Transverse colon (tissue), 4 donors: Measurements from ENCODE around the gene DDX10. TPM values are rescaled to one million over a fixed set of nuclear protein-coding genes. Genes with fewer than 3 reads are reported as not detected.

Experiments used
- DNase-seq: peaks from one replicate; pipeline ENCODE4 v3.0.0-alpha.2; 2019
- H3K27ac ChIP-seq, 4 donors: fragments of 200-600 bp; sonication (generic); 2 replicates each; pipeline ENCODE4 v1.5.1; 2016 to 2018; ENCODE audit warnings: inconsistent platforms in 4 of 4
- H3K27me3 ChIP-seq: fragments of 200-600 bp; sonication (generic); 2 replicates; pipeline ENCODE4 v1.5.1; 2017; ENCODE audit warnings: inconsistent platforms
- H3K36me3 ChIP-seq, 4 donors: fragments of 200-600 bp; sonication (generic); 2 replicates each; pipeline ENCODE4 v1.5.1; 2017 to 2019; ENCODE audit warnings: inconsistent platforms in 4 of 4
- H3K4me1 ChIP-seq, 4 donors: fragments of 200-600 bp; sonication (generic); 2 replicates each; pipeline ENCODE4 v1.5.1; 2017 to 2020; ENCODE audit warnings: inconsistent platforms in 4 of 4
- H3K4me3 ChIP-seq, 4 donors: fragments of 200-600 bp; sonication (generic); 1 replicate in 1 of 4; 2 replicates in 3 of 4; pipeline versions ENCODE4 v1.5.1 to v1.6.1; 2017 to 2019; ENCODE audit warnings: inconsistent platforms in 4 of 4
- H3K9me3 ChIP-seq, 2 donors: fragments of 200-600 bp; sonication (generic); 2 replicates each; pipeline ENCODE4 v1.5.1; 2017 to 2019; ENCODE audit warnings: inconsistent platforms in 2 of 2
- EP300 ChIP-seq: sonication (generic); formaldehyde crosslinking; IDR thresholded peaks from one replicate; pipeline ENCODE4 v1.6.1; 2017; ENCODE audit warnings: antibody characterized with exemption, low read depth
- POLR2A ChIP-seq: fragments of 450-650 bp; IDR thresholded peaks from one replicate; pipeline ENCODE4 v1.6.1; 2016; ENCODE audit warnings: antibody characterized with exemption, mild to moderate bottlenecking, moderate library complexity
- POLR2AphosphoS5 ChIP-seq, 3 donors: sonication (generic); formaldehyde crosslinking; IDR thresholded peaks; one replicate each; pipeline ENCODE4 v1.6.1; 2016; ENCODE audit warnings: antibody characterized with exemption in 3 of 3
- WGBS, 2 donors: methylation state at CpG; one replicate each; pipeline ENCODE4 v1.1.5; 2018; ENCODE audit warnings: low coverage in 1 of 2; 5-methylcytosine and 5-hydroxymethylcytosine counted together
- in situ Hi-C, 4 donors: fragments of 200-750 bp; cut with MboI; loops; one replicate each; pipeline versions ENCODE4 v1.15.0 to v1.15.1; 2017; ENCODE audit warnings: low sequenced_read_pairs in 3 of 4, low pct_ligation_motif_present in 1 of 4, low pct_unique_long_range_greater_than_20kb in 1 of 4
- intact Hi-C: fragments of 100-400 bp; cut with DNase I; formaldehyde crosslinking; loops from one replicate; pipeline ENCODE4 v1.15.1; 2023; ENCODE audit warnings: low total_unique reads
- total RNA-seq, 4 donors: library from RNA; depleted of rRNA; stranded (reverse); fragments of >200 nt; gene quantifications; one replicate each; pipeline ENCODE4 v1.1.0, GENCODE V29; 2016
- TF ChIP-seq, protein P1 (sequence below), 5 experiments: fragments of 200-600 bp in 3 of 5; fragments of 450-650 bp in 2 of 5; sonication (generic) in 3 of 5; IDR thresholded peaks; 1 replicate in 2 of 5; 2 replicates in 3 of 5; pipeline ENCODE4 v1.5.1; 2016 to 2017; ENCODE audit warnings: antibody characterized with exemption in 5 of 5, inconsistent platforms in 3 of 5, mild to moderate bottlenecking in 2 of 5, moderate library complexity in 1 of 5

DDX10 gene
- total RNA-seq, 4 donors from 2014 or later, result 7.6 to 38.2 (median 12.6) TPM

DNA sequence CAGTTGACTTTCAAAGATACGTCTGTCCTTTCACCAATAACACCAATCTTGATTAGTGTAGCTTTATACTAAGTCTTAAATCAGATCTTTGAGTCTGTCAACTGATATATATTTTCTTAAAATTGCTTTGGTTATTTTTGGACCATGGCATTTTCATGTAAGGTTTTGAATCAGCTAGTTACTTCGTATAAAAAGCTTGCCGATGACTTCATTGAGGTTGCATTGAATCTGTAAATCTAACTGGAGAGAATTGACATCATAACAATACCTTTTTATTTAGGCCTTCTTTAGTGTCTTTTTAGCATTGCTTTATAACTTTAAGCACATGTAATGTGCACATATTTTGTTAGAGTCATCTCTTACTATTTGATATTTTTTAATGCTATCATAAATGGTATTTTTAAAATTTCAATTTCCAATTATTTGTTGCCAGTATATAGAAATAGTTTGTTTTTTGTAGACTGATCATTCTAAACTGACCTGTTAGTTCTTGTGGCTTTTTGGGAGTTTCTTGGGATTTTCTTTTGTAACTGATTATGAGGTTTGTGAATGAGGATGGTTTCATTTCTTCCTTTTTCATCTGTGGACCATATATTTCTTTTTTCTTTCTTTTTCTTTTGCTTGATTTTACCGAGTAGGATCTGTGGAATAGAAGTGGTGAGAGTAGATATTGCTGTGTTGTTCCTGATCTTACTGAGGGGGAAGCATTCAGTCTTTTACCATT lies 61.4 kb downstream of the DDX10 start:
- no peaks in the 10 kb centered on the region for H3K4me1 ChIP-seq
- H3K36me3 ChIP-seq, result peaks cover 0 to 16% (median 4%) of the 10 kb centered on the region in 4 donors
- intact Hi-C loops, result no loop called here
- no peaks in the 10 kb centered on the region for H3K9me3 ChIP-seq
- TF ChIP-seq POLR2AphosphoS5 (IDR thresholded peaks at IDR 0.05) (no peak), EP300 (no peak), POLR2A (no peak)
- TF ChIP-seq, protein P1, sequence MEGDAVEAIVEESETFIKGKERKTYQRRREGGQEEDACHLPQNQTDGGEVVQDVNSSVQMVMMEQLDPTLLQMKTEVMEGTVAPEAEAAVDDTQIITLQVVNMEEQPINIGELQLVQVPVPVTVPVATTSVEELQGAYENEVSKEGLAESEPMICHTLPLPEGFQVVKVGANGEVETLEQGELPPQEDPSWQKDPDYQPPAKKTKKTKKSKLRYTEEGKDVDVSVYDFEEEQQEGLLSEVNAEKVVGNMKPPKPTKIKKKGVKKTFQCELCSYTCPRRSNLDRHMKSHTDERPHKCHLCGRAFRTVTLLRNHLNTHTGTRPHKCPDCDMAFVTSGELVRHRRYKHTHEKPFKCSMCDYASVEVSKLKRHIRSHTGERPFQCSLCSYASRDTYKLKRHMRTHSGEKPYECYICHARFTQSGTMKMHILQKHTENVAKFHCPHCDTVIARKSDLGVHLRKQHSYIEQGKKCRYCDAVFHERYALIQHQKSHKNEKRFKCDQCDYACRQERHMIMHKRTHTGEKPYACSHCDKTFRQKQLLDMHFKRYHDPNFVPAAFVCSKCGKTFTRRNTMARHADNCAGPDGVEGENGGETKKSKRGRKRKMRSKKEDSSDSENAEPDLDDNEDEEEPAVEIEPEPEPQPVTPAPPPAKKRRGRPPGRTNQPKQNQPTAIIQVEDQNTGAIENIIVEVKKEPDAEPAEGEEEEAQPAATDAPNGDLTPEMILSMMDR (IDR thresholded peaks at IDR 0.05), result no peak
- in situ Hi-C loops, result no loop called here
- no peak overlapping the region for H3K4me3 ChIP-seq
- DNase-seq, result no peak
- no peaks in the 10 kb centered on the region for H3K27me3 ChIP-seq
- no peak overlapping the region for H3K27ac ChIP-seq
- WGBS, 2 donors, result 69 to 80% methylated on average over 4 of the region's 4 CpGs

DNA sequence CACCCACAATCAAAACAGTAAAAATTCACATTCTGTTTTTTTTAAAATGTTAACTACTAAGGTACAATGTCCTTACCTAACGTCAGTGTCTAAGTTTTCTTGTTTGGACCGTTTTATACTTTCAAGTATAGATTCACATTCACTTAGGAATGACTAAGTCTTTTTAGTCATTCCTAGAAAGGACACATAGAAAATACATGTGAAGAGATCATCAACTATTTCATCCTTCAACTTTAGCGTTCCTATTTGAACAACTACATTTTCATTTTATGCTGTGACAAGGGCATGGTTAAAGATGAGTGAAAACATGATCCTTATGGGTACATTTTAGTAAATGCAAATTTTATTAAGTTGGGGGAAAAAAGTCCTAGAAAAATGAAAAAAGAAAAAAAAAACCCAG lies 62.8 kb downstream of the DDX10 start:
- WGBS, 2 donors, result 77 to 79% methylated on average over 3 of the region's 3 CpGs
- Histone ChIP-seq H3K4me3 (no peak overlapping the region), H3K36me3 (peaks cover 0 to 16% (median 4%) of the 10 kb centered on the region in 4 donors), H3K4me1 (no peaks in the 10 kb centered on the region), H3K27ac (no peak overlapping the region), H3K27me3 (no peaks in the 10 kb centered on the region), H3K9me3 (no peaks in the 10 kb centered on the region)
- intact Hi-C loops (no loop called here), in situ Hi-C loops (no loop called here)
- no peak for DNase-seq
- TF ChIP-seq, protein P1 (IDR thresholded peaks at IDR 0.05), result no peak
- no peak for TF ChIP-seq EP300
- TF ChIP-seq POLR2AphosphoS5 (IDR thresholded peaks at IDR 0.05), result no peak
- no peak for TF ChIP-seq POLR2A

DNA sequence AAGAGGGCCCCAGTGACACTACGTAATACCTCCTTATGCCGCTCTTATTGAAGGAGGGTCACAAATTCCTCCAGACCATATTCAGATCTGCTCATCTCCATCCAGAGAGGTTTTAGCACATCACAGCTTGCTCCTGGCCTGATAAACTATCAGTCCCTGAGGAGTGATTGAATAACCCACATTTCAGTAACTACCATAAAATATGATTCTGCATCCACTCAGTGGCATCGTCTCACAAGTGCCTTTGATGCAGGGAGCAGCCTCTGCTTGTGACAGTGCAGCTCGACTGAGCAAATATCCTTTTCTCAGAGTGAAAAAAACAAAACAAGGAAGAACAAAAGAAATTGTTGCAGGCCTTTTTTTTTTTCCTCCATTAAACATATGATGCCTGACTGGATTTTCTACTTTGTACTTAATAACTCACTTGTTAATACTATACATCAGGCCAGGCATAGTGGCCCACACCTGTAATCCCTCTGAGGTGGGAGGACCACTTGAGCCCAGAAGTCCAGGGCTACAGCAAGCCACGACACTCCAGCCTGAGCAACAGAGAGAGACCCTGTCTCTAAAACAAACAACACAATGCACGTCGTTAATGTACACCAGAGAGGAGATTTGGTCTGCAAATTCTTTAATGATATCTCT lies 64.5 kb downstream of the DDX10 start:
- DNase-seq, result no peak
- in situ Hi-C loops, result no loop called here
- Histone ChIP-seq H3K4me1 (peaks cover 0 to 5% (median 0%) of the 10 kb centered on the region in 4 donors), H3K27me3 (no peaks in the 10 kb centered on the region), H3K27ac (no peak overlapping the region), H3K9me3 (no peaks in the 10 kb centered on the region), H3K4me3 (no peak overlapping the region), H3K36me3 (peaks cover 0 to 8% (median 2%) of the 10 kb centered on the region in 4 donors)
- 93 to 98% methylated on average over 4 to 7 of the region's 7 CpGs for WGBS, 2 donors
- intact Hi-C loops, result no loop called here
- TF ChIP-seq, protein P1 (IDR thresholded peaks at IDR 0.05), result no peak
- no peak for TF ChIP-seq EP300
- TF ChIP-seq POLR2AphosphoS5 (IDR thresholded peaks at IDR 0.05), result no peak
- TF ChIP-seq POLR2A, result no peak

DNA sequence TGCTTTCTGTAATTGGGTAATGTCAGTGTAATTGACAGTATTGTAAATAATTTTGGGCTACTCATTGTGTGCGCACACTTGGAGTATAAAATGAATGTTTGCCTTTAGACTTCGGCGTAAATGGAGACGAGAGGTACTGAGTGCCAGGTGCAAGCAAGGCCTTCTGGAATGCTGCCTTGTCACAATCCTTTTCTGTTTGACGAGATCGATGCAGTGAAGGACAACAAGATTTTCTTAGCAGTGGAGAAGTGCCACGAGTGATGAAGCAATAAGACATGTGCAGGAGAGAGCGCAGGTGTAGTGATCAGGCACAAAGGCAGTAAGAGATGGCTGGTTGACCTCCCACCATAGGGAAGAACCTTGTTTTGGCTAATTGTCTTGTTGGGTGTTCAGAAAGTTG lies 67.5 kb downstream of the DDX10 start:
- peaks cover 0 to 5% (median 0%) of the 10 kb centered on the region in 4 donors for H3K4me1 ChIP-seq
- no peaks in the 10 kb centered on the region for H3K36me3 ChIP-seq
- DNase-seq, result no peak
- no peak overlapping the region for H3K4me3 ChIP-seq
- H3K27me3 ChIP-seq, result no peaks in the 10 kb centered on the region
- in situ Hi-C loops (no loop called here), intact Hi-C loops (no loop called here)
- no peak overlapping the region for H3K27ac ChIP-seq
- TF ChIP-seq, protein P1 (IDR thresholded peaks at IDR 0.05), result no peak
- TF ChIP-seq POLR2AphosphoS5 (IDR thresholded peaks at IDR 0.05), result no peak
- no peak for TF ChIP-seq POLR2A
- TF ChIP-seq EP300, result no peak
- no peaks in the 10 kb centered on the region for H3K9me3 ChIP-seq
- WGBS, 2 donors, result 94 to 97% methylated on average over 8 of the region's 8 CpGs
